SJCRH30 (cell line): Measurements from ENCODE around the gene SLC13A2. TPM values are rescaled to one million over a fixed set of nuclear protein-coding genes. Genes with fewer than 3 reads are reported as not detected.
"Not testable (repeated sequence)": the region's sequence is repeated elsewhere in the genome, so short reads cannot be mapped to it uniquely, and the experiment has no call there.

Experiments used
- DNase-seq, 2 experiments: peaks; one replicate each; pipeline ENCODE4 v3.0.0-alpha.2; 2015 to 2020
- H3K27ac ChIP-seq: fragments of 250-450 bp; sonication (Bioruptor Pico); 2 replicates; pipeline ENCODE4 v1.5.1; 2020; ENCODE audit warnings: mild to moderate bottlenecking, moderate library complexity
- H3K27me3 ChIP-seq: fragments of 250-450 bp; sonication (Bioruptor Pico); 2 replicates; pipeline ENCODE4 v1.5.1; 2020; ENCODE audit warnings: mild to moderate bottlenecking, moderate library complexity
- H3K36me3 ChIP-seq: fragments of 250-450 bp; sonication (Bioruptor Pico); 2 replicates; pipeline ENCODE4 v1.5.1; 2020; ENCODE audit warnings: mild to moderate bottlenecking, moderate library complexity
- H3K4me1 ChIP-seq: fragments of 250-450 bp; sonication (Bioruptor Pico); 2 replicates; pipeline ENCODE4 v1.5.1; 2020; ENCODE audit warnings: mild to moderate bottlenecking, moderate library complexity
- H3K4me3 ChIP-seq: fragments of 250-450 bp; sonication (Bioruptor Pico); 2 replicates; pipeline ENCODE4 v1.5.1; 2020; ENCODE audit warnings: mild to moderate bottlenecking, moderate library complexity
- H3K9me3 ChIP-seq: fragments of 250-450 bp; sonication (Bioruptor Pico); replicated peaks from 2 replicates; pipeline ENCODE4 v1.5.1; 2020; ENCODE audit warnings: mild to moderate bottlenecking, moderate library complexity
- total RNA-seq: library from RNA; depleted of rRNA; stranded (reverse); fragments of >200 nt; shearing (Covaris generic); gene quantifications from 2 replicates; pipeline ENCODE4 v1.2.3, GENCODE V29; 2014; rRNA removed

SLC13A2 gene
- not detected in 2 replicates for total RNA-seq

GRCh38 chr17:28473542-28473941 is at the start of gene SLC13A2:
Gene SLC13A2, plus strand, starts transcription at chr17:28473644. Its CDS starts 69 bp downstream, at chr17:28473713.
- no peak for DNase-seq
- Histone ChIP-seq H3K4me1 (peaks cover 11% of the 10 kb centered on the region; the same call in 1 of the 2 replicates), H3K27ac (no peak within 1 kb of the TSS), H3K36me3 (no peaks in the 10 kb centered on the region), H3K4me3 (no peak within 1 kb of the TSS), H3K27me3 (peaks cover 31% of the 10 kb centered on the region), H3K9me3 (no peaks in the 10 kb centered on the region)

GRCh38 chr17:28425206-28425605 is 48.2 kb upstream of the SLC13A2 start:
- H3K9me3 ChIP-seq = no peaks in the 10 kb centered on the region
- no peak for DNase-seq

GRCh38 chr17:28426081-28426519 is 47.3 kb upstream of the SLC13A2 start:
- peak in 1 of 2 experiments; percentile 49 for DNase-seq
- Histone ChIP-seq H3K36me3 (no peaks in the 10 kb centered on the region), H3K27ac (no peak overlapping the region), H3K4me3 (no peak overlapping the region), H3K27me3 (peaks cover 27% of the 10 kb centered on the region), H3K9me3 (no peaks in the 10 kb centered on the region), H3K4me1 (no peaks in the 10 kb centered on the region)

More at GRCh38 chr17:28425206-28425605, 48.2 kb upstream of the SLC13A2 start:
- H3K4me3 ChIP-seq = no peak overlapping the region
- peaks cover 27% of the 10 kb centered on the region for H3K27me3 ChIP-seq
- H3K36me3 ChIP-seq = no peaks in the 10 kb centered on the region
- H3K4me1 ChIP-seq = no peaks in the 10 kb centered on the region
- no peak overlapping the region for H3K27ac ChIP-seq

- Histone ChIP-seq H3K27ac (no peak overlapping the region), H3K9me3 (no peaks in the 10 kb centered on the region)
Measured at GRCh38 chr17:28427371-28427770, 46.1 kb upstream of the SLC13A2 start.

GRCh38 chr17:28427982-28428381 is 45.5 kb upstream of the SLC13A2 start:
- H3K4me1 ChIP-seq, H3K27ac ChIP-seq, H3K4me3 ChIP-seq, H3K9me3 ChIP-seq, H3K36me3 ChIP-seq, DNase-seq: not testable (repeated sequence)
- peaks cover 22% of the 10 kb centered on the region for H3K27me3 ChIP-seq

More at GRCh38 chr17:28427371-28427770, 46.1 kb upstream of the SLC13A2 start:
- Histone ChIP-seq H3K4me3 (no peak overlapping the region), H3K36me3 (no peaks in the 10 kb centered on the region), H3K4me1 (no peaks in the 10 kb centered on the region), H3K27me3 (peaks cover 25% of the 10 kb centered on the region)
- DNase-seq = no peak

GRCh38 chr17:28433721-28434120 is 39.7 kb upstream of the SLC13A2 start:
- no peak for DNase-seq
- 0 out of 2 replicates have a peak, but pooled peaks cover 2% of the 10 kb centered on the region for H3K27me3 ChIP-seq
- no peaks in the 10 kb centered on the region for H3K36me3 ChIP-seq
- no peaks in the 10 kb centered on the region for H3K9me3 ChIP-seq
- H3K27ac ChIP-seq = no peak overlapping the region
- H3K4me3 ChIP-seq = no peak overlapping the region
- no peaks in the 10 kb centered on the region for H3K4me1 ChIP-seq

GRCh38 chr17:28434326-28434725 is 39.1 kb upstream of the SLC13A2 start:
- not testable (repeated sequence) for H3K4me1 ChIP-seq, H3K9me3 ChIP-seq, H3K4me3 ChIP-seq, DNase-seq, H3K36me3 ChIP-seq, H3K27ac ChIP-seq, H3K27me3 ChIP-seq

GRCh38 chr17:28443901-28444638 is 29.4 kb upstream of the SLC13A2 start:
- no peak overlapping the region for H3K4me3 ChIP-seq
- H3K4me1 ChIP-seq = no peaks in the 10 kb centered on the region
- no peaks in the 10 kb centered on the region for H3K36me3 ChIP-seq
- no peaks in the 10 kb centered on the region for H3K27me3 ChIP-seq
- H3K9me3 ChIP-seq = peaks cover 3% of the 10 kb centered on the region
- no peak for DNase-seq
- no peak overlapping the region for H3K27ac ChIP-seq

GRCh38 chr17:28446716-28447395 is 26.6 kb upstream of the SLC13A2 start:
- H3K27me3 ChIP-seq = no peaks in the 10 kb centered on the region; the same call in 1 of the 2 replicates

GRCh38 chr17:28447396-28447760 is 26.1 kb upstream of the SLC13A2 start:
- Histone ChIP-seq H3K36me3 (no peaks in the 10 kb centered on the region), H3K4me1 (no peaks in the 10 kb centered on the region), H3K27ac (no peak overlapping the region), H3K4me3 (no peak overlapping the region), H3K27me3 (no peaks in the 10 kb centered on the region; the same call in 1 of the 2 replicates), H3K9me3 (peaks cover 3% of the 10 kb centered on the region)
- no peak for DNase-seq

More at GRCh38 chr17:28446716-28447395, 26.6 kb upstream of the SLC13A2 start:
- Histone ChIP-seq H3K4me3 (no peak overlapping the region), H3K36me3 (no peaks in the 10 kb centered on the region), H3K9me3 (peaks cover 3% of the 10 kb centered on the region), H3K4me1 (no peaks in the 10 kb centered on the region), H3K27ac (no peak overlapping the region)
- DNase-seq = no peak

GRCh38 chr17:28449859-28450258 is 23.6 kb upstream of the SLC13A2 start:
- no peak for DNase-seq
- Histone ChIP-seq H3K4me3 (no peak overlapping the region), H3K4me1 (no peaks in the 10 kb centered on the region), H3K36me3 (no peaks in the 10 kb centered on the region), H3K27ac (no peak overlapping the region), H3K9me3 (peaks cover 3% of the 10 kb centered on the region; the same call in 1 of the 2 replicates), H3K27me3 (no peaks in the 10 kb centered on the region; the same call in 1 of the 2 replicates)

GRCh38 chr17:28457890-28458289 is 15.6 kb upstream of the SLC13A2 start:
- Histone ChIP-seq H3K36me3 (no peaks in the 10 kb centered on the region), H3K9me3 (no peaks in the 10 kb centered on the region), H3K27ac (no peak overlapping the region), H3K4me3 (no peak overlapping the region), H3K27me3 (no peaks in the 10 kb centered on the region), H3K4me1 (no peaks in the 10 kb centered on the region)
- DNase-seq = no peak

- H3K4me1 ChIP-seq, H3K27ac ChIP-seq, H3K9me3 ChIP-seq, H3K27me3 ChIP-seq, DNase-seq, H3K4me3 ChIP-seq, H3K36me3 ChIP-seq: not testable (repeated sequence)
Measured at GRCh38 chr17:28458881-28459280, 14.6 kb upstream of the SLC13A2 start.

- no peak overlapping the region for H3K27ac ChIP-seq
- no peaks in the 10 kb centered on the region for H3K4me1 ChIP-seq
- no peaks in the 10 kb centered on the region for H3K27me3 ChIP-seq
Measured at GRCh38 chr17:28460901-28461300, 12.5 kb upstream of the SLC13A2 start.

GRCh38 chr17:28466001-28466400 is 7.4 kb upstream of the SLC13A2 start:
- Histone ChIP-seq H3K36me3 (no peaks in the 10 kb centered on the region), H3K27ac (no peak overlapping the region), H3K4me3 (no peak overlapping the region), H3K4me1 (peaks cover 15% of the 10 kb centered on the region), H3K9me3 (no peaks in the 10 kb centered on the region), H3K27me3 (no peaks in the 10 kb centered on the region)
- no peak for DNase-seq

More at GRCh38 chr17:28460901-28461300, 12.5 kb upstream of the SLC13A2 start:
- no peaks in the 10 kb centered on the region for H3K36me3 ChIP-seq
- DNase-seq = no peak
- H3K9me3 ChIP-seq = no peaks in the 10 kb centered on the region
- H3K4me3 ChIP-seq = no peak overlapping the region
